SK-N-SH treated with all-trans-retinoic acid at 6 μM for 48 hours (cell line): ENCODE measurements around the gene TRIM64C.
"Not testable (repeated sequence)": the region's sequence is repeated elsewhere in the genome, so short reads cannot be mapped to it uniquely, and the experiment has no call there.

Experiments
- ARNTL ChIP-seq: fragments of 450-650 bp; formaldehyde crosslinking; IDR thresholded peaks from 2 replicates; pipeline ENCODE4 v1.5.0; 2020; ENCODE audit warnings: low read depth, mild to moderate bottlenecking, moderate library complexity, borderline replicate concordance
- CSRNP3 ChIP-seq: fragments of 250-450 bp; sonication (Bioruptor Pico); IDR thresholded peaks from 2 replicates; pipeline ENCODE4 v1.5.1; 2021; ENCODE audit warnings: mild to moderate bottlenecking, moderate library complexity
- RARB ChIP-seq: fragments of 250-450 bp; sonication (Bioruptor Pico); IDR thresholded peaks from 2 replicates; pipeline ENCODE4 v1.8.0; 2021; ENCODE audit warnings: mild to moderate bottlenecking, moderate library complexity
- TSHZ2 ChIP-seq: fragments of 250-450 bp; sonication (Bioruptor Pico); IDR thresholded peaks from 2 replicates; pipeline ENCODE4 v1.5.0; 2020; ENCODE audit warnings: mild to moderate bottlenecking, moderate library complexity
- ZNF70 ChIP-seq: fragments of 450-650 bp; formaldehyde crosslinking; IDR thresholded peaks from 2 replicates; pipeline ENCODE4 v1.5.0; 2020; ENCODE audit warnings: mild to moderate bottlenecking, moderate library complexity

GRCh38 chr11:49048229-49048628 is 10.7 kb downstream of the TRIM64C start:
- TF ChIP-seq RARB; CSRNP3; TSHZ2 (CRISPR knock-in tag); ZNF70 (CRISPR knock-in tag); ARNTL (CRISPR knock-in tag): not testable (repeated sequence)
